SK-N-SH (cell line): Measurements from ENCODE around the gene BMP8A. TPM values are rescaled to one million over a fixed set of nuclear protein-coding genes. Genes with fewer than 3 reads are reported as not detected.

Source experiments
- CTCF ChIA-PET: fragments of 300-600, 350-600 bp; formaldehyde crosslinking; extraction: SDS; loops from one replicate; lab custom pipeline; 2021; lab: Yijun Ruan, JAX
- POLR2A ChIA-PET: fragments of 350-600 bp; sonication (Branson Sonifier 250); formaldehyde crosslinking; extraction: SDS; loops from one replicate; lab custom pipeline; 2020; ENCODE audit warnings: antibody characterized with exemption, inconsistent platforms; lab: Yijun Ruan, JAX
- DNase-seq: peaks from one replicate; pipeline ENCODE4 v3.0.0; 2012
- H2AFZ ChIP-seq: fragments of 200-600 bp; sonication (generic); 2 replicates; pipeline ENCODE4 v1.8.1; 2016; ENCODE audit warnings: antibody characterized with exemption, mild to moderate bottlenecking, low read depth
- H3F3A ChIP-seq: fragments of 200-600 bp; sonication (generic); replicated peaks from 2 replicates; pipeline ENCODE3; 2016; ENCODE audit warnings: antibody characterized with exemption, mild to moderate bottlenecking; ENCODE audit not compliant: insufficient read depth
- H3K27ac ChIP-seq, 2 experiments: fragments of 200-500 bp in 1 of 2; fragments of 200-600 bp in 1 of 2; sonication (Bioruptor generic) in 1 of 2; sonication (generic), shearing (Covaris generic) in 1 of 2; 2 replicates each; pipeline versions ENCODE4 v1.5.1 to v1.6.1; 2014 to 2016; ENCODE audit warnings: low read depth in 2 of 2, inconsistent platforms in 1 of 2, low read length in 1 of 2, mild to moderate bottlenecking in 1 of 2, mixed read lengths in 1 of 2
- H3K27me3 ChIP-seq: fragments of 200-600 bp; sonication (generic), shearing (Covaris generic); 2 replicates; pipeline ENCODE4 v1.6.1; 2016; ENCODE audit warnings: mixed run types; ENCODE audit not compliant: insufficient read depth
- H3K36me3 ChIP-seq, 2 experiments: fragments of 200-500 bp in 1 of 2; fragments of 200-600 bp in 1 of 2; sonication (Bioruptor generic) in 1 of 2; sonication (generic) in 1 of 2; replicated peaks in 1 of 2; 2 replicates each; pipeline versions ENCODE3 to v1.5.1; 2014 to 2016; ENCODE audit warnings: low read length in 1 of 2, mild to moderate bottlenecking in 1 of 2; ENCODE audit not compliant: insufficient read depth in 2 of 2, control insufficient read depth in 1 of 2
- H3K4me1 ChIP-seq, 2 experiments: fragments of 200-500 bp in 1 of 2; fragments of 200-600 bp in 1 of 2; sonication (Bioruptor generic) in 1 of 2; sonication (generic), shearing (Covaris generic) in 1 of 2; 2 replicates each; pipeline versions ENCODE4 v1.5.1 to v1.6.1; 2014 to 2016; ENCODE audit warnings: low read depth in 1 of 2, low read length in 1 of 2, mixed run types in 1 of 2; ENCODE audit not compliant: insufficient read depth in 2 of 2, control insufficient read depth in 1 of 2
- H3K4me2 ChIP-seq: fragments of 200-600 bp; sonication (generic), shearing (Covaris generic); 2 replicates; pipeline ENCODE4 v1.6.1; 2017; ENCODE audit warnings: mixed run types
- H3K4me3 ChIP-seq, 2 experiments: fragments of 200-500 bp in 1 of 2; fragments of 200-600 bp in 1 of 2; sonication (Bioruptor generic) in 1 of 2; sonication (generic), shearing (Covaris generic) in 1 of 2; 2 replicates each; pipeline versions ENCODE4 v1.5.1 to v1.8.1; 2014 to 2016; ENCODE audit warnings: low read depth in 2 of 2, inconsistent platforms in 1 of 2, low read length in 1 of 2, mild to moderate bottlenecking in 1 of 2, mixed read lengths in 1 of 2, moderate library complexity in 1 of 2
- H3K79me2 ChIP-seq: fragments of 200-600 bp; sonication (generic); 2 replicates; pipeline ENCODE4 v1.8.1; 2017; ENCODE audit warnings: mild to moderate bottlenecking; ENCODE audit not compliant: insufficient read depth
- H3K9ac ChIP-seq: fragments of 200-600 bp; sonication (generic); 2 replicates; pipeline ENCODE4 v1.6.1; 2017; ENCODE audit warnings: mixed run types
- H3K9me2 ChIP-seq: fragments of 200-600 bp; sonication (generic); 2 replicates; pipeline ENCODE4 v1.6.1; 2017; ENCODE audit warnings: mixed run types
- H3K9me3 ChIP-seq: fragments of 200-600 bp; sonication (generic); 2 replicates; pipeline ENCODE4 v1.6.1; 2017; ENCODE audit warnings: mixed run types, mild to moderate bottlenecking, moderate library complexity
- H4K20me1 ChIP-seq: fragments of 200-600 bp; sonication (generic); 2 replicates; pipeline ENCODE4 v1.6.1; 2017; ENCODE audit warnings: mild to moderate bottlenecking, mixed run types; ENCODE audit not compliant: insufficient read depth
- CHD2 ChIP-seq: fragments of 150-350 bp; IDR thresholded peaks from 2 replicates; pipeline ENCODE4 v1.6.1; 2018; ENCODE audit warnings: low read length; ENCODE audit not compliant: partially characterized antibody
- ELF1 ChIP-seq: IDR thresholded peaks from 2 replicates; pipeline ENCODE4 v1.4.0; 2012
- FOXM1 ChIP-seq: IDR thresholded peaks from 2 replicates; pipeline ENCODE4 v1.4.0; 2012; ENCODE audit warnings: low read depth, mild to moderate bottlenecking
- GATA2 ChIP-seq: sonication (generic); formaldehyde crosslinking; IDR thresholded peaks from 2 replicates; pipeline ENCODE4 v1.5.0; 2020; ENCODE audit warnings: mild to moderate bottlenecking, missing genetic modification reagents
- MAX ChIP-seq: IDR thresholded peaks from 2 replicates; pipeline ENCODE4 v1.4.0; 2012; ENCODE audit warnings: low read depth
- NRF1 ChIP-seq: IDR thresholded peaks from 2 replicates; pipeline ENCODE4 v1.6.1; 2012; ENCODE audit warnings: low read depth, mild to moderate bottlenecking, low read length
- PBX3 ChIP-seq: IDR thresholded peaks from 2 replicates; pipeline ENCODE4; 2012
- POLR2AphosphoS5 ChIP-seq: IDR thresholded peaks from 2 replicates; pipeline ENCODE4 v1.6.1; 2012; ENCODE audit warnings: low read depth, low read length
- RAD21 ChIP-seq: IDR thresholded peaks from 2 replicates; pipeline ENCODE4 v1.6.1; 2012; ENCODE audit warnings: mild to moderate bottlenecking, low read length
- RCOR1 ChIP-seq: fragments of 150-350 bp; IDR thresholded peaks from 2 replicates; pipeline ENCODE4 v1.6.1; 2017; ENCODE audit warnings: antibody characterized with exemption, low read length
- REST ChIP-seq: IDR thresholded peaks from 2 replicates; pipeline ENCODE4 v1.6.1; 2012; ENCODE audit warnings: mild to moderate bottlenecking, low read depth, low read length, moderate library complexity
- RXRA ChIP-seq: IDR thresholded peaks from 2 replicates; pipeline ENCODE4 v1.4.0; 2012; ENCODE audit warnings: low read depth, mild to moderate bottlenecking, borderline replicate concordance
- SMC3 ChIP-seq: IDR thresholded peaks from 2 replicates; pipeline ENCODE4 v1.6.1; 2012; ENCODE audit warnings: low read depth, low read length, improper control_type of control experiment
- TAF1 ChIP-seq: IDR thresholded peaks from 2 replicates; pipeline ENCODE4 v1.6.1; 2012; ENCODE audit warnings: low read depth, mild to moderate bottlenecking, low read length, moderate library complexity, borderline replicate concordance
- TCF12 ChIP-seq: IDR thresholded peaks from 2 replicates; pipeline ENCODE4 v1.4.0; 2012
- ZBTB33 ChIP-seq: IDR thresholded peaks from 2 replicates; pipeline ENCODE4 v1.4.0; 2012; ENCODE audit warnings: low read depth, borderline replicate concordance
- WGBS: methylation state at CpG from one replicate; pipeline ENCODE4 v1.1.6; 2017; ENCODE audit warnings: low lambda C conversion rate; 5-methylcytosine and 5-hydroxymethylcytosine counted together
- polyA plus RNA-seq, 3 experiments: library from polyadenylated mRNA; depleted of rRNA; stranded (reverse); fragments of >200 nt; gene quantifications; 2 replicates each; pipeline ENCODE4 v1.2.3, GENCODE V29; 2012

Gene BMP8A
- polyA plus RNA-seq, 1 of the 3 experiments (the other 2 are of a cell fraction), result 0.16 TPM

GRCh38 chr1:39528082-39528481 is 36.6 kb downstream of the BMP8A start:
- no peaks in the 10 kb centered on the region for H3K9me2 ChIP-seq
- H3K9ac ChIP-seq, result no peak overlapping the region
- peaks cover 11 to 18% of the 10 kb centered on the region in 2 experiments for H3K36me3 ChIP-seq
- no peaks in the 10 kb centered on the region for H3K79me2 ChIP-seq
- no peaks in the 10 kb centered on the region for H3K9me3 ChIP-seq
- ChIA-PET CTCF (interaction anchor here (5.2 kb wide), 1 partner anchor 11 kb away, joined by 29 read pairs; no protein-coding TSS in a partner anchor), POLR2A (no interaction called here)
- no peak overlapping the region for H3K4me3 ChIP-seq
- H2AFZ ChIP-seq, result no peak overlapping the region
- 79% methylated on average over 4 of the region's 4 CpGs for WGBS
- H3K27ac ChIP-seq, result no peak overlapping the region
- TF ChIP-seq RAD21 (no peak), NRF1 (no peak), RXRA (no peak), SMC3 (no peak), POLR2AphosphoS5 (no peak), MAX (no peak), ELF1 (no peak), TAF1 (no peak), GATA2 (CRISPR knock-in tag) (no peak), REST (no peak), RCOR1 (no peak), TCF12 (no peak), PBX3 (no peak)
- no peaks in the 10 kb centered on the region for H4K20me1 ChIP-seq
- H3F3A ChIP-seq, result no peaks in the 10 kb centered on the region
- H3K27me3 ChIP-seq, result no peaks in the 10 kb centered on the region
- no peak for DNase-seq
- no peak overlapping the region for H3K4me2 ChIP-seq
- no peaks in the 10 kb centered on the region for H3K4me1 ChIP-seq

GRCh38 chr1:39529901-39530535 is 38.6 kb downstream of the BMP8A start:
- H3K27me3 ChIP-seq, result no peaks in the 10 kb centered on the region
- no peak overlapping the region for H3K4me3 ChIP-seq
- H3K9me3 ChIP-seq, result no peaks in the 10 kb centered on the region
- WGBS, result 85% methylated on average over 6 of the region's 10 CpGs
- no peak overlapping the region for H2AFZ ChIP-seq
- no peak overlapping the region for H3K27ac ChIP-seq
- CTCF ChIA-PET, result interaction anchor here (5.2 kb wide), 1 partner anchor 9 kb away, joined by 29 read pairs; no protein-coding TSS in a partner anchor
- H4K20me1 ChIP-seq, result no peaks in the 10 kb centered on the region
- no peaks in the 10 kb centered on the region for H3F3A ChIP-seq
- no peaks in the 10 kb centered on the region for H3K9me2 ChIP-seq
- H3K4me1 ChIP-seq, result no peaks in the 10 kb centered on the region
- no peak overlapping the region for H3K4me2 ChIP-seq
- DNase-seq, result no peak
- no peak overlapping the region for H3K9ac ChIP-seq
- no peaks in the 10 kb centered on the region for H3K79me2 ChIP-seq
- H3K36me3 ChIP-seq, result peaks cover 11 to 18% of the 10 kb centered on the region in 2 experiments
- POLR2A ChIA-PET, result no interaction called here
- TF ChIP-seq TCF12 (no peak), ZBTB33 (no peak), CHD2 (no peak), REST (no peak), FOXM1 (no peak)
